ENCODE data around the gene TNP2. TPM values are rescaled to one million over a fixed set of nuclear protein-coding genes. Genes with fewer than 3 reads are reported as not detected.

Gene TNP2
- total and polyA plus RNA-seq, 9 of the 15 experiments (the other 6 are each of a cell fraction or from before 2014, with no cell fraction given): not detected

- TF ChIP-seq, protein P1, sequence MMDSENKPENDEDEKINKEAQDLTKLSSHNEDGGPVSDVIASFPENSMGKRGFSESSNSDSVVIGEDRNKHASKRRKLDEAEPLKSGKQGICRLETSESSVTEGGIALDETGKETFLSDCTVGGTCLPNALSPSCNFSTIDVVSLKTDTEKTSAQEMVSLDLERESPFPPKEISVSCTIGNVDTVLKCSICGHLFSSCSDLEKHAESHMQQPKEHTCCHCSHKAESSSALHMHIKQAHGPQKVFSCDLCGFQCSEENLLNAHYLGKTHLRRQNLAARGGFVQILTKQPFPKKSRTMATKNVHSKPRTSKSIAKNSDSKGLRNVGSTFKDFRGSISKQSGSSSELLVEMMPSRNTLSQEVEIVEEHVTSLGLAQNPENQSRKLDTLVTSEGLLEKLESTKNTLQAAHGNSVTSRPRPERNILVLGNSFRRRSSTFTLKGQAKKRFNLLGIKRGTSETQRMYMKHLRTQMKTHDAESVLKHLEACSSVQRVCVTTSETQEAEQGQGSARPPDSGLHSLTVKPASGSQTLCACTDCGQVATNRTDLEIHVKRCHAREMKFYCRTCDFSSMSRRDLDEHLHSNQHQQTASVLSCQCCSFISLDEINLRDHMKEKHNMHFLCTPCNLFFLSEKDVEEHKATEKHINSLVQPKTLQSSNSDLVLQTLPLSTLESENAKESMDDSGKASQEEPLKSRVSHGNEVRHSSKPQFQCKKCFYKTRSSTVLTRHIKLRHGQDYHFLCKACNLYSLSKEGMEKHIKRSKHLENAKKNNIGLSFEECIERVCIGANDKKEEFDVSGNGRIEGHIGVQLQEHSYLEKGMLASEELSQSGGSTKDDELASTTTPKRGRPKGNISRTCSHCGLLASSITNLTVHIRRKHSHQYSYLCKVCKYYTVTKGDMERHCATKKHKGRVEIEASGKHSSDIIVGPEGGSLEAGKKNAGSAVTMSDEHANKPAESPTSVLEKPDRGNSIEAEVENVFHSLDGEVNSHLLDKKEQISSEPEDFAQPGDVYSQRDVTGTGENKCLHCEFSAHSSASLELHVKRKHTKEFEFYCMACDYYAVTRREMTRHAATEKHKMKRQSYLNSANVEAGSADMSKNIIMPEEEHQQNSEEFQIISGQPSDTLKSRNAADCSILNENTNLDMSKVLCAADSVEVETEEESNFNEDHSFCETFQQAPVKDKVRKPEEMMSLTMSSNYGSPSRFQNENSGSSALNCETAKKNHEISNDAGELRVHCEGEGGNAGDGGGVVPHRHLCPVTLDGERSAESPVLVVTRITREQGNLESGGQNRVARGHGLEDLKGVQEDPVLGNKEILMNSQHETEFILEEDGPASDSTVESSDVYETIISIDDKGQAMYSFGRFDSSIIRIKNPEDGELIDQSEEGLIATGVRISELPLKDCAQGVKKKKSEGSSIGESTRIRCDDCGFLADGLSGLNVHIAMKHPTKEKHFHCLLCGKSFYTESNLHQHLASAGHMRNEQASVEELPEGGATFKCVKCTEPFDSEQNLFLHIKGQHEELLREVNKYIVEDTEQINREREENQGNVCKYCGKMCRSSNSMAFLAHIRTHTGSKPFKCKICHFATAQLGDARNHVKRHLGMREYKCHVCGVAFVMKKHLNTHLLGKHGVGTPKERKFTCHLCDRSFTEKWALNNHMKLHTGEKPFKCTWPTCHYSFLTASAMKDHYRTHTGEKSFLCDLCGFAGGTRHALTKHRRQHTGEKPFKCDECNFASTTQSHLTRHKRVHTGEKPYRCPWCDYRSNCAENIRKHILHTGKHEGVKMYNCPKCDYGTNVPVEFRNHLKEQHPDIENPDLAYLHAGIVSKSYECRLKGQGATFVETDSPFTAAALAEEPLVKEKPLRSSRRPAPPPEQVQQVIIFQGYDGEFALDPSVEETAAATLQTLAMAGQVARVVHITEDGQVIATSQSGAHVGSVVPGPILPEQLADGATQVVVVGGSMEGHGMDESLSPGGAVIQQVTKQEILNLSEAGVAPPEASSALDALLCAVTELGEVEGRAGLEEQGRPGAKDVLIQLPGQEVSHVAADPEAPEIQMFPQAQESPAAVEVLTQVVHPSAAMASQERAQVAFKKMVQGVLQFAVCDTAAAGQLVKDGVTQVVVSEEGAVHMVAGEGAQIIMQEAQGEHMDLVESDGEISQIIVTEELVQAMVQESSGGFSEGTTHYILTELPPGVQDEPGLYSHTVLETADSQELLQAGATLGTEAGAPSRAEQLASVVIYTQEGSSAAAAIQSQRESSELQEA (IDR thresholded peaks at IDR 0.05; ENCODE audit: low read depth): no peak
- TF ChIP-seq, protein P2, sequence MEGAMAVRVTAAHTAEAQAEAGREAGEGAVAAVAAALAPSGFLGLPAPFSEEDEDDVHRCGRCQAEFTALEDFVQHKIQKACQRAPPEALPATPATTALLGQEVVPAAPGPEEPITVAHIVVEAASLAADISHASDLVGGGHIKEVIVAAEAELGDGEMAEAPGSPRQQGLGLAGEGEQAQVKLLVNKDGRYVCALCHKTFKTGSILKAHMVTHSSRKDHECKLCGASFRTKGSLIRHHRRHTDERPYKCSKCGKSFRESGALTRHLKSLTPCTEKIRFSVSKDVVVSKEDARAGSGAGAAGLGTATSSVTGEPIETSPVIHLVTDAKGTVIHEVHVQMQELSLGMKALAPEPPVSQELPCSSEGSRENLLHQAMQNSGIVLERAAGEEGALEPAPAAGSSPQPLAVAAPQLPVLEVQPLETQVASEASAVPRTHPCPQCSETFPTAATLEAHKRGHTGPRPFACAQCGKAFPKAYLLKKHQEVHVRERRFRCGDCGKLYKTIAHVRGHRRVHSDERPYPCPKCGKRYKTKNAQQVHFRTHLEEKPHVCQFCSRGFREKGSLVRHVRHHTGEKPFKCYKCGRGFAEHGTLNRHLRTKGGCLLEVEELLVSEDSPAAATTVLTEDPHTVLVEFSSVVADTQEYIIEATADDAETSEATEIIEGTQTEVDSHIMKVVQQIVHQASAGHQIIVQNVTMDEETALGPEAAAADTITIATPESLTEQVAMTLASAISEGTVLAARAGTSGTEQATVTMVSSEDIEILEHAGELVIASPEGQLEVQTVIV (CRISPR knock-in tag; IDR thresholded peaks at IDR 0.05; ENCODE audit: borderline replicate concordance): no peak
- TF ChIP-seq HMG20B (CRISPR knock-in tag; IDR thresholded peaks at IDR 0.05) (no peak), CTBP1 (IDR thresholded peaks at IDR 0.05; ENCODE audit: borderline replicate concordance) (peak; percentile 73; the same call in 1 of the 2 replicates), MECOM (CRISPR knock-in tag; IDR thresholded peaks at IDR 0.05) (no peak), ZNF561 (CRISPR knock-in tag; conservative IDR thresholded peaks at IDR 0.05) (no peak), JUND (IDR thresholded peaks at IDR 0.05; ENCODE audit: borderline replicate concordance, low read depth, low read length) (0 out of 2 replicates have a peak, but pooled peaks have one; percentile 5), JUND (tag; IDR thresholded peaks at IDR 0.05; ENCODE audit: borderline replicate concordance, low read depth, low read length) (no peak; the same call in 2 of the 3 replicates), ZNF696 (CRISPR knock-in tag; conservative IDR thresholded peaks at IDR 0.05) (no peak), HES1 (IDR thresholded peaks at IDR 0.05; ENCODE audit: low read depth) (no peak)
- TF ChIP-seq, protein P3, sequence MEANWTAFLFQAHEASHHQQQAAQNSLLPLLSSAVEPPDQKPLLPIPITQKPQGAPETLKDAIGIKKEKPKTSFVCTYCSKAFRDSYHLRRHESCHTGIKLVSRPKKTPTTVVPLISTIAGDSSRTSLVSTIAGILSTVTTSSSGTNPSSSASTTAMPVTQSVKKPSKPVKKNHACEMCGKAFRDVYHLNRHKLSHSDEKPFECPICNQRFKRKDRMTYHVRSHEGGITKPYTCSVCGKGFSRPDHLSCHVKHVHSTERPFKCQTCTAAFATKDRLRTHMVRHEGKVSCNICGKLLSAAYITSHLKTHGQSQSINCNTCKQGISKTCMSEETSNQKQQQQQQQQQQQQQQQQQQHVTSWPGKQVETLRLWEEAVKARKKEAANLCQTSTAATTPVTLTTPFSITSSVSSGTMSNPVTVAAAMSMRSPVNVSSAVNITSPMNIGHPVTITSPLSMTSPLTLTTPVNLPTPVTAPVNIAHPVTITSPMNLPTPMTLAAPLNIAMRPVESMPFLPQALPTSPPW (CRISPR knock-in tag; IDR thresholded peaks at IDR 0.05): 0 out of 2 replicates have a peak, but pooled peaks have one; percentile 28
Measured at GRCh38 chr16:11233727-11234376, 35.3 kb downstream of the TNP2 start (continued).

Measured in K562 (cell line).